ENCODE data around the gene BLOC1S1. TPM values are rescaled to one million over a fixed set of nuclear protein-coding genes. Genes with fewer than 3 reads are reported as not detected.

The BLOC1S1 gene
- total and polyA plus RNA-seq, 9 of the 15 experiments (the other 6 are each of a cell fraction or from before 2014, with no cell fraction given) = 75.2 to 161 (median 98.8) TPM

- Histone ChIP-seq H3K4me1 (replicated peaks in 1 of 2; ENCODE audit: control insufficient read depth in 2 of 2, insufficient read depth in 2 of 2, low read length in 2 of 2) (peaks cover 13 to 36% of the 10 kb centered on the region in 2 experiments; a peak in 4 of 5 replicates), H3K9ac (ENCODE audit: insufficient read depth in 1 of 2, low read depth in 2 of 2, low read length in 2 of 2) (0 out of 4 replicates have a peak overlapping the region, but pooled peaks of 1 of the 2 experiments have one; percentile 47), H3K27me3 (ENCODE audit: control insufficient read depth in 2 of 2, insufficient read depth in 2 of 2, low read length in 2 of 2) (no peaks in the 10 kb centered on the region), H3K36me3 (ENCODE audit: control insufficient read depth, insufficient read depth, low read length) (peaks cover 42% of the 10 kb centered on the region), H3K79me2 (ENCODE audit: control insufficient read depth, insufficient read depth, low read length) (peaks cover 23% of the 10 kb centered on the region), H3K9me1 (ENCODE audit: control insufficient read depth, insufficient read depth, low read length) (no peaks in the 10 kb centered on the region), H3K9me3 (replicated peaks; ENCODE audit: control insufficient read depth, insufficient read depth, low read depth, low read length) (no peaks in the 10 kb centered on the region), H4K20me1 (replicated peaks; ENCODE audit: control insufficient read depth, insufficient read depth, low read length) (peaks cover 22% of the 10 kb centered on the region; the same call in 1 of the 2 replicates), H3K4me3 (no peak overlapping the region), H3K4me2 (ENCODE audit: insufficient read depth, low read length) (no peak overlapping the region), H3K27ac (ENCODE audit: extremely low read depth, low read depth, low read length) (no peak overlapping the region), H2AFZ (ENCODE audit: low read depth, low read length) (no peak overlapping the region)
- intact Hi-C loops (cut with micrococcal nuclease) (loop anchor here (1.0 kb wide), 2 partner anchors 14 to 64 kb away; no protein-coding TSS in a partner anchor), in situ Hi-C loops (cut with MboI) (no loop called here)
- 81% methylated on average over 10 of the region's 10 CpGs for WGBS (ENCODE audit: insufficient coverage, low coverage, missing lambda C conversion rate)
- no TSS peak for BruUV-seq (replicated peaks)
- POLR2A ChIA-PET = interaction anchor here (0.6 to 1.5 kb wide), 3 partner anchors 11 to 277 kb away, joined by 3 to 5 read pairs (median 3); no protein-coding TSS in a partner anchor
- ATAC-seq = no peak
- no peak for DNase-seq (ENCODE audit: extremely low read depth in 1 of 4, low spot score in 3 of 4)
- CTCF ChIA-PET (ENCODE audit: low intra/inter-chr PET ratio) = interaction anchor here (1.0 to 3.1 kb wide), 2 partner anchors 14 to 73 kb away, joined by 4 to 20 read pairs; no protein-coding TSS in a partner anchor
- no peak for FAIRE-seq
- TF ChIP-seq MYNN (IDR thresholded peaks at IDR 0.05) (no peak; the same call in 1 of the 2 replicates), MYNN (CRISPR knock-in tag; IDR thresholded peaks at IDR 0.05) (no peak), KAT8 (IDR thresholded peaks at IDR 0.05; ENCODE audit: low read depth) (no peak), ZNF282 (CRISPR knock-in tag; IDR thresholded peaks at IDR 0.05) (no peak), ZNF830 (CRISPR knock-in tag; IDR thresholded peaks at IDR 0.05) (no peak), RBFOX2 (IDR thresholded peaks at IDR 0.05; ENCODE audit: low read depth, low read length) (peak; percentile 60), NFATC3 (IDR thresholded peaks at IDR 0.05) (no peak), MYC (IDR thresholded peaks at IDR 0.05; ENCODE audit: low read depth, low read length) (no peak), MYC (CRISPR knock-in tag; IDR thresholded peaks at IDR 0.05; ENCODE audit: borderline replicate concordance, low read depth) (no peak), ZNF655 (CRISPR knock-in tag; IDR thresholded peaks at IDR 0.05) (no peak), HIVEP1 (CRISPR knock-in tag; IDR thresholded peaks at IDR 0.05) (no peak), HMGXB4 (CRISPR knock-in tag; IDR thresholded peaks at IDR 0.05) (no peak), ARID1B (IDR thresholded peaks at IDR 0.05) (no peak), E2F6 (IDR thresholded peaks at IDR 0.05; ENCODE audit: borderline replicate concordance in 1 of 2, extremely low read depth in 1 of 2, insufficient read depth in 1 of 2, insufficient read length in 1 of 2, low read depth in 1 of 2, low read length in 1 of 2, poor library complexity in 1 of 2, severe bottlenecking in 1 of 2) (no peak), THRAP3 (IDR thresholded peaks at IDR 0.05; ENCODE audit: borderline replicate concordance) (no peak), ZKSCAN8 (CRISPR knock-in tag; IDR thresholded peaks at IDR 0.05) (no peak), RBM25 (IDR thresholded peaks at IDR 0.05; ENCODE audit: low read depth, low read length, severe bottlenecking) (no peak)
These were observed 7.8 kb downstream of the BLOC1S1 start for GRCh38 chr12:55723516-55724225.
